Measurements from ENCODE around the gene KATNAL1.

The KATNAL1 gene

GRCh38 chr13:30334663-30335386, 27.5 kb upstream of the KATNAL1 start:
- intact Hi-C loops (cut with DNase I) = loop anchor here (2.0 to 10.0 kb wide), 2 partner anchors 78 to 200 kb away; no protein-coding TSS in a partner anchor
- peak in 1 of 10 donors; percentile 31 for DNase-seq

DNA sequence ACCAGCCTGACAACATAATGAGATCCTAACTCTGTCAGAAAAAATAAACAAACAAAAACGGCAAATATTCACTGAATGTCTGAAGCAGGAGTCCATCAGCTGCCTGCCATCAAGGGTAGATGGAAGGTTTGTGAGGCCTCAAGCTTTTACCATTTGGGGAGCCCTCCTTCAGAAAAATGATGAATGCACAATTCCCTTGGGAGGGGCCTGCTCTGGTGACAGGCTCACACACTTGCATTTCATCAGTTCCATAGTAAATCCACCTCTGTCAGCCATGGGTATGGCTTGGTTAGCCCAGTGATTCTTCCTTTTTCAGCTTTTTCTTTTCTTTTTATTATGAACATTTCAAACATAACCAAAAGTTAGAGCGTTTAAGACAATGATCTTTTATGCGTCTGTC, 26.3 kb upstream of the KATNAL1 start:
- intact Hi-C loops (cut with DNase I) = loop anchor here (2.0 to 10.0 kb wide), 2 partner anchors 77 to 199 kb away; no protein-coding TSS in a partner anchor
- DNase-seq = no peak

GRCh38 chr13:30332456-30333143, 25.2 kb upstream of the KATNAL1 start:
- no peak for DNase-seq
- intact Hi-C loops (cut with DNase I) = loop anchor here (10.0 kb wide), 1 partner anchor 198 kb away; no protein-coding TSS in a partner anchor

GRCh38 chr13:30331331-30331771, 24.0 kb upstream of the KATNAL1 start:
- DNase-seq = peak in 1 of 10 donors; percentile 28
- intact Hi-C loops (cut with DNase I) = loop anchor here (10.0 kb wide), 1 partner anchor 197 kb away; no protein-coding TSS in a partner anchor

- DNase-seq = no peak
- intact Hi-C loops (cut with DNase I) = no loop called here
These were observed 21.7 kb upstream of the KATNAL1 start for GRCh38 chr13:30329009-30329585.

GRCh38 chr13:30325668-30326067, 18.3 kb upstream of the KATNAL1 start:
- no peak for DNase-seq
- intact Hi-C loops (cut with DNase I) = no loop called here

DNA sequence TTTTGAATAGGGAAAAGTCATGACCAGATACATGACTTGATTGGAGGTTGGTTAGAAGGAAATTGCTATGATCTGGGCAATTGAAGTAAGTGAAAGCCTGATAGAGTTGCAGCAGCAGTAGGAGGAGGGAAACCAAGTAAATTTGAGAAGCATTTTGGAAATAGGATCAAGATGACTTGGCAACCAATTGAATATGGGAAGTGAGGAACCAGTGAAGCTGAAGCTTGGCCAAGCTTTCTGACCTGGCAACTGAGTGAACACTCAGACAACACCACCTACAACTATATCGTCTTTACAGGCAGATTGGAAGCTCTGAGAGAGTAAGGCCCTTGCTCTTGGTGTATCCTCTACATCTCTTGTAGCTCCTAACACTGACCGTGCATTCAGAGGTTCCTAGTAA, 16.2 kb upstream of the KATNAL1 start:
- intact Hi-C loops (cut with DNase I) = no loop called here
- DNase-seq = no peak

- DNase-seq = no peak
- intact Hi-C loops (cut with DNase I) = no loop called here
These were observed 15.1 kb upstream of the KATNAL1 start for GRCh38 chr13:30322428-30322827.

- DNase-seq = no peak
- intact Hi-C loops (cut with DNase I) = no loop called here
These were observed 13.9 kb upstream of the KATNAL1 start for GRCh38 chr13:30321256-30321655.

- DNase-seq = peak in 2 of 10 donors; percentile 60 to 88
- intact Hi-C loops (cut with DNase I) = no loop called here
These were observed 12.3 kb upstream of the KATNAL1 start for GRCh38 chr13:30319655-30320054.

DNA sequence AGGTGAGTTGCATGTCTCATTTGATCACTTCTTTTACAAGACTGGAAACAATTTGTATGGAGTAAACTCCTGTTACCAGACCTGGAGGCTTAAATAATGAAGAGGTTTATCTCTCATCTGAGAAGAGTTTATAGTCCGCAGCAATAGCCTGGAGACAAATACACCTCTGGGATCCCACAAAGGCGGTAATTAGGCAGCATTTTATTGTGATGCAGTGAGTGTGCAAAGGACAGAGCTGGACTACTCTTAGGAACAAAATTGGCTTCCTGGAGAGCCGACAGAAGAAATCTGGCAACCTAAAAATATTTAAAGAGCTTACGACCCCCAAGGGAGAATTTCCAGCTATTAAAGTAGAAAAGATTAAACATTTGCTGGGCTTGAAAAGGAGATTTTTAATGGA, 11.8 kb upstream of the KATNAL1 start:
- DNase-seq = no peak
- intact Hi-C loops (cut with DNase I) = no loop called here

- intact Hi-C loops (cut with DNase I) = no loop called here
- no peak for DNase-seq
These were observed 10.7 kb upstream of the KATNAL1 start for GRCh38 chr13:30318026-30318425.

DNA sequence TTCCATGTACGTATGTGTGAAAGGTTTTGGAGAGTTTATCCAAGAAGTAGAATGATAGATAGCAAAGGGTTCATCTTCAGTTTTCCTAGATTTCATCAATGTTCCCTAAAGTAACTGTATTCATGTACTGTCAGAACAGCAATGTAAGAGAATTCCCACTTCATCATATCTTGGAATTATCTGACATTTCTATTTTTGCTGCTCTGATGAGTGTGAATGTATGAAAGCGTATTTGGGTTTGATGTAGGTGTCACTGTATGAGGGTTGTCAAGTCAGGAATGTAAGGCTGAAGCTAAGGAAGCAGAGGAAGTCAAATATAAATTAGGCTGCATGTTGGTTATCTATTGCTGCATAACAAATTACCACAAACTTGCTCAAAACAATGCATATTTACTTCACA, 7.2 kb upstream of the KATNAL1 start:
- intact Hi-C loops (cut with DNase I) = no loop called here
- no peak for DNase-seq

DNA sequence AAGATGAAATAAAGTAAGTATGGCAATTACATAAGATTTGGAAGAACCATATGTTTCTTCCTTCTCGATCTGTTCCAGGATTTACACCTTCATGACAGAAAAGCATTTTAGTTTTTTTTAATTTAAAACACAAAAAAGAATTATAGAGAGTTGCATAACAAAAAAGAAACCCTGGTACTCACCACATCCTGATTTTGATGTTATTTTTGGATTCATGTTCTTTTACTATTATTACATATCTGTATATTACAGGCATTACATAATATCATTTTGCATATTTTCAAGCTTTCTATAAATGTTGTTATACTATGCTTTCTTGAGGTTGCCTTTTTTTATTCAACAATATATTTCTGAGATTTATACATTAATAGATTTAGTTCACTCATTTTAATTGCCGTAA, 6.7 kb upstream of the KATNAL1 start:
- intact Hi-C loops (cut with DNase I) = no loop called here
- DNase-seq = no peak

GRCh38 chr13:30313311-30313710, 6.0 kb upstream of the KATNAL1 start:
- intact Hi-C loops (cut with DNase I) = no loop called here
- DNase-seq = no peak

DNA sequence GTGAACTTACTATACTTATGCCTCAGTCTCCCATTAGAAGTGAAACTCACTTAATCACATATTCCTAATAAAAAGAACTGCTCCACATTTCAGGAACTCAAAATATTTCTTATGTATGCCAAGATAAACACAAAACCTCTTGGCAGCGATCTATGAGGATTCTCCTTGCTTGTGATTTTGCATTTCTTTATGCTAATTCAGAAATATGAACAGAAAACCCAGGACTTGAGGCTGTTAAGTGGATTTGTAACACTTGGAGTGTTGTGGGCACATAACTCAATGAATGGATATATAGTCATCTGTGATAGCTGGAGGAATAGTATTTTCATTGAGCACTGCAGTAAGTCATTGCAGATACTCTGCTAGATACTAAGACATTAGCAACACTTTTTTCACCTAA, 5.6 kb upstream of the KATNAL1 start:
- DNase-seq = no peak
- intact Hi-C loops (cut with DNase I) = no loop called here

GRCh38 chr13:30308548-30308947, 1.2 kb upstream of the KATNAL1 start:
- intact Hi-C loops (cut with DNase I) = loop anchor here (1.0 to 5.0 kb wide), 2 partner anchors 86 to 159 kb away; partner anchors contain the start of gene HMGB1
- no peak for DNase-seq

- intact Hi-C loops (cut with DNase I) = loop anchor here (1.0 to 5.0 kb wide), 2 partner anchors 86 to 159 kb away; partner anchors contain the start of gene HMGB1
- no peak for DNase-seq
These were observed 580 bp upstream of the KATNAL1 start for GRCh38 chr13:30307971-30308290.

DNA sequence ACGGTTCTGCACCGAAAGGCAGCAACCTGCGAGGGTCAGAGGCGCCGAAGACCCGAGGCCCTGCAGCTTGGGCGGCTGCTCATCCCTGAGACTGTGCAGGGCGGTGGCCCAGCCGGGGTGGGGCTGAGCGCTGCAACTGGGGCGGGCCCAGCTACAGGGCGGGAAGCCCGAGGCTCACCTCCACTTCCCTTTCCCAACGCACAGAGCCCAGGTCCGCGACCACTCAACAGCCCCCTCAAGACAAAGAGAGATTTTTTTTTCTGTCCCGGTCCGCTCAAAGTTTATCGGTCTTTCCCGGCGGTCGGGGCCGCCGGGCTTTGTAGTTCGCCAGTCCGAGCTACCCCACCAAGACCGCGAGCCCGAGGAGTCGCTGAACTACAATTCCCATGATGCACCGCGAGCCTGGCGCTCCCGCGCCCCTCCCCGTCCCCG, 573 bp downstream of the KATNAL1 start:
- intact Hi-C loops (cut with DNase I) = loop anchor here (5.0 kb wide), 1 partner anchor 161 kb away; the partner anchor contains the start of gene HMGB1
- peak; percentile 91 to 99 (median 94) for DNase-seq

DNA sequence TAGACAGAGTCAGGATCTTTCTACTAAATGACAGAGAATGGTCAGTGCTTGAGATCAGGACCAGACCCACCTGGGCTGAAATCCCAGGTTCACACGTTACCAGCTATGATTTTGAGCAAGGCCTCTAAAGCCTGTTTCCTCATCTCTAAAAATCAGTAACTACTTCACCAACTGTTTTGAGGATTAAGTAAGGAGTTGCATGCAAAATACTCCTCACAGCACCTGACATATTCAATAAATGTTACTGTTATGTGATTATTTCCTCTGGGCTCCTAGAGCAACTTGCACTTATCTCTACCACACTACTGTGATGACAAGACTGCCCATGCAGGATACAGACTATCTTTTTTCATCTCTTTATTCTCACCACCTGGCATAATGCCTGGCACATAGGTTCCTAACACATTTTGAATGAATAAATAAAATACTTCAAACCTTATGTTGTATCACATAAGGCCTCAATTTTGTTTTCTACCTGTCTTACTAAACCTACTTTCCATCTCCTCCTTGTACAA, 1.8 kb downstream of the KATNAL1 start:
- no peak for DNase-seq

DNA sequence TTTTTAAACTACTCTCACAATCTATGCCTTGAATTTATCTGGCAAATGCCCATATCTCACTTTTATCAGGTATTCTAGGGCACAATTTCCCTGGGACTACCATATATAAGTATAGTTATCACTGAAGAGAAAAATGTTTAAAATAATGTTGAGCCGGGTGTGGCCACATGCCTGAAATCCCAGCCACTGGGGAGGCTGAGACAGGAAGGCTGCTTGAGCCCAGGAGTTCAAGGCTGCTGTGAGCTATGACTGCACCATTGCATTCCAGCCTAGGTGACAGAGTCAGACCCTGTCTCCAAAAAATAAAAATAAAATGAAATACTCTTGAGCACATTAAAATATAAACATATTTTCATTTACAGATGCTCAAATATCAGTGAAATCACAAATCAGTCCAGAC, 4.1 kb downstream of the KATNAL1 start:
- no peak for DNase-seq
- intact Hi-C loops (cut with DNase I) = no loop called here

More for the DNA sequence above, 1.8 kb downstream of the KATNAL1 start:
- intact Hi-C loops (cut with DNase I) = loop anchor here (5.0 kb wide), 1 partner anchor 162 kb away; the partner anchor contains the start of gene HMGB1
